GDM1 (cell line): ENCODE results near the gene FGD4.

Experiments
- DNase-seq: peaks from one replicate; lab custom pipeline; 2025; lab: John Stamatoyannopoulos, UW

FGD4 gene

DNA sequence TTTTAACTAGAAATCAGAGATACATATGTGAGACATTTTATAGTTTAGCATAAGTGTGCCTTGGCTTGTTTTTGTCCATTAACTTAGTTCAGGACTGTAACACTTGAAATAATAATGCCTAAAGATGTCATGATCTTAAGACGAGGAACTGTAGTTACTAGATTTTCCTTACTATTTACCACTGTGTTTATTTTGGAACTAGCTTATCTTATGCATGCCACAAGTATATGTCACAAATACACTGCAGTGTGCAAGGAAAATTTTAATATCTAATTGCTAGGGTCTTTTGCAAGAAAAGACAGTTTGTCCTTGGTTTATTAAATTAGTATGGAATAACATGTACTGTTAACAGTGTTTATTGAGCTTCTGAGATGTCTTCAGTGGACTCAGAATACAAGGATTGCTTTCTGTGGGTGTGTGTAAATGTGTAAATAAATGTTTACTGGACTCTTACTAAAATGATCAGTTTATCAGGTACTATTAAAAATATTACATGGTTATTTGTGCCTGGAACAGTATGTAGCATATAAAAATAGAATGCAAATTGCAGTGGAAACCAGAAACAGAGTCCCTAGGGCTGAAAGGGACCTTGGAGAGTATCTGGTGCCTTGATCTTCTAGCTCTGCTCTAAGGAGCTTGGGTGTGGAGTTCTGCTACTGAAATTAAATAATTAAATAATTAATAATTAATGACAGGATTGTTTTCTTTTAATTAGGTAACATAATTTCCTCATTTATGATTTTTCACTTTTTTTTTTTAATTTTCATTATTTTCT lies 58.1 kb downstream of the FGD4 start:
- no peak for DNase-seq

DNA sequence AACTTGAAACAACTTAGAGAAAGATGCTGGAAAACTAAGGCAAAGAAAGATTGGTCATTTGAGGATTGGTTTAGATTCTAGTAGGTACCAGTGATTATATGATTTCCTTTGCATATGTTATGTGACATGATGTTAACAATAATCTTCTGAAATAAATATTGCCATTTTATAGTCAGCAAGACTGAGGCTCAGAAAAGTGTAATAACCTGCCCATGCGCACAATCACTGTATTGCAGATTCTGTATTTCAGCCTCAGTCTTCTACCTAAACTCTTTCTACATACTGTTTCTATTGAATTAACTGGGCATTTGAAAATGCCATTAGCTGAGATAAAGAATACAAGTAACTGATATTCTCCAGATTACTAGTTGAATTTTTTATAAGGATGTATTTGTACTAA lies 61.3 kb downstream of the FGD4 start:
- DNase-seq: no peak

DNA sequence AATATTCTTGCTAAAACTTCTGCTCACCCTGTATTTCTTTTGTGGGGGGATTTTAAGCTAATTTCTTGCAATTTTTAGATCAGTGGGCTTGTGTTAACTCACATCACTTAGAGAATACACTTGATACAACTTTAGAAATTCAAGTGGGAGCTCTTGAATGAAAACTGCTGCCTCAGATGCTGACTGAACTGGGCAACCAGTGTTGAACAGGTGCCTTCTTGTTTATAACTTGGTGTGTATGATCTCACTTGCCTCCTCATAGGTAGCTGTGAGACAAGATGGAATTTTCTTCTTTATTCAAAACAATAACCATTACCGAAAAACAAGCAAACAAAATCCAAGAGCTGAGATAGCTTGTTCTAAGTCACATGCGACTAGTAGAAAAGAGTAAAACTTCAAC lies 63.5 kb downstream of the FGD4 start:
- DNase-seq: no peak

DNA sequence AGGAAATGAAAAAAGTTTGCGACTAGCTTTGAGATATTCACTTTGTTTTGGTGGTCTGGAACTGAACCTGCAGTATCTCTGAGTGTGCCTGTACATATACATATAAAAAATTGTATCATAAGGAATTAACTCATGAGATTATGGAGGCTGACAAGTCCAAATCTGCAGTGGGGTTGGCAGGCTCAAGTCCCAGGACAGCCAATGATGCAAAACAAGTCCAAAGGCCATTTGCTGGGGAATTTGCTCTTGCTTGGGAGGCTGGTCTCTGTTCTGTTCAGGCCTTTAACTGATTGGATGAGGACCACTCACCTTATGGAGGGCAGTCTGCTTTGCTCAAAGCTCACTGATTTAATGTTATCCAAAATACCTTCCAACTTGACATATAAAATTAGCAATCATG lies 66.8 kb downstream of the FGD4 start:
- no peak for DNase-seq

DNA sequence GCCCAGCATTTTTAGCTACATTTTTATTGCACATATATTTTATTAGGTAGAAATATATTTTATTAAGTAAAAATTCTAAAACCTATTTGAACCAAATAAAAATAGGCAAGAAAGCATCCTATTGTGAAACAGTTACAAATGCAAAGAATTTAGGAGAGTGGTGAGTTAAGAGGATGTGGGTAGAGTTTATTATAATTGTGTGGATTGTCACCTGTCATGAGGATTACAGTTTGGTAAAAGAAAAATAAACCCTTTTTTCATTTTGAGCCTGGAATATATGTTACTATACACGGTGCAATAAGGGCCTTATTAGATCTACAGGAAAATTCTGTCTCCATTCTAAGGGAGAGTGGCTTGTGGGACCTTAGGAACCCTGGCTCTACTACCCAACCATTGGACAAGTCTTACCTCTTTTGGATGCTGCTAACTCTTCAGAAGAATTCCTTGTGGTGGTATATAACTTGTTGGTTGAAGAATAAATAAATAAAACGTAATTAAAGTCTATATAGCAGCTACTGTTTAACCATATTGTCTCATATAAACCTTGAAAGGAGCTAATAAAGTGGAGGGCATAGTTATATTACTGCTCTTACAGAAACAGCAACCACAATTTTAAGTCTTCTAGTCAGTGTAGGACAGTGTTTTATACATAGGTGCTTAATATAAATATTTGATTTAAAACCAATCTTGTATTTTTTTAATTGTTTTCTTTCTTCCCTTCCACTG lies 67.8 kb downstream of the FGD4 start:
- DNase-seq: no peak

DNA sequence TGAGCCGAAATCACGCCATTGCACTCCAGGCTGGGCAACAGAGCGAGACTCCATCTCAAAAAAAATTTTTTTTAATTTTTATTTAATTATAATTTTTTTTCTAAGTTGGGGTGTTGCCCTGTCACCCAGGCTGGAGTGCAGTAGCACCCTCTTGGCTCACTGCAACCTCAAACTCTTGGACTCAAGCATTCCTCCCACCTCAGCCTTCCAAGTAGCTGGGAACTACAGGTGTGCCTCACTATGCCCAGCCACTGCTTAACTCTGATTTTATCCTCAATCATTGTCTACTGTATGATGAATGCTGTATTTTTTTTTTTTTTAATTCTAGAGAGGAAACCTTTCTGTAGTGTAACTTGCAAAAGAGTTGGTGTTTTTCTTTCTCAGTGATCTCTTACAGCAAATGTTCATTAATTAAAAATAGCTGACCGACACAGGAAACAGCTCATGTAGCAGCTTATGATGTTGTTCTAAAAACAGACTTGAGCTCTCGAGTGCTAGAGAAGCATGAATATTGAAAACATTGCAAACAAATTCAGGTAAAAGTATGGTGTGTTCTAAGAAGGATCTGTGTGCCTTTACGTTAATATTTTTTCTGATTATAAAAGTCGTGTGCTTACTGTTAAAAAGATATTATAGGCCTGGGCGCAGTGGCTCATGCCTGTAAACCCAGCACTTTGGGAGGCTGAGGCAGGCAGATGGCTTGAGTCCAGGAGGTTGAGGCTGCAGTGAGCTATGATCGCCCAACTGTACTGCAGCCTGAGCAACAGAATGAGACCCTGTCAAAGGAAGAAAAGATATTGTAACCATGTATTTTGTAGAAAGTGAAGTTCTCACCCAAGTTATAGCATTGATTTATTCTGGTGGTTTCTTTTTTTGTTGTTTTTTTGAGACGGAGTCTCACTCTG lies 68.9 kb downstream of the FGD4 start:
- DNase-seq: no peak

DNA sequence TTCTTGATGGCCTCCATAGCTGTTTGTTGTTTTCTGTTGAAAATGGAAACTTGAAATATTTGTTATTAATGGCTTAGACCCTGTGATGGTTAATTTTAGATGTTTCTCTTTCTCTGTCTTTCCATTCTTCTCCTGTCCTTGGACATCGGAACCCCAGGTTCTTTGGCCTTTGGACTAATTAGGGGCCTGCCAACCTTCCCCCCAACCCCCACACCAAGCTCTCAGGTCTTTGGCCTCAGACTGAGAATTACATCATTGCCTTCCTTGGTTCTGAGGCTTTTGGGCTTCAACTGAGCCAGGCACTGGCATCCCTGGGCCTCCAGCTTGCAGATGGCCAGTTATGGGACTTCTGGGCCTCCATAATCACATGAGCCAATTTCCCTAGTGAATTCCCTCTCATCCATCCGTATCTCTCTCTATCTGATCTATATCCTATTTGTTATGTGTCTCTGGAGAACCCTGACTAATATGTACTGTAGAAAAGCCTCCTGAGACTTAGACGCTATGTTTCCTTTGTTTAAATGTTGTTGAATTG lies 71.6 kb downstream of the FGD4 start:
- no peak for DNase-seq

DNA sequence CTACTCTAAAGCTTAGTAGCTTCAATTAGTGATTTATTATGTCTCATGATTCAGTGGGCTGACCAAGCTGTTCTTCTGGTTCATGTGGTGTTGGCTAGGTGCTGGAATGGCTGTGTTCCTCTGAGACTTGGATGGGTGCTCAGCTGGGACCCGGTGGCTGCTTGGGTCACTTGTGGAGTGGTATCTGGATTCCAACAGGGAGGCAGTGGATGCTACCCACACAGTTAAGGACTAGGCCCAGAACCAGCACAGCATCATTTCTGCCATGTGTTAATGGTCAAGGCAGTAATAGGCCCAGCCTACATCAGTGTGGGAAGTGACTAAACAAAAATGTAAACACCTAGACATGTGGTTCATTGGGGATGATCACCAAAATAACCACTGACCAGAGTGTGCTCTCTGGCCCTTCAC lies 72.2 kb downstream of the FGD4 start:
- DNase-seq: no peak

DNA sequence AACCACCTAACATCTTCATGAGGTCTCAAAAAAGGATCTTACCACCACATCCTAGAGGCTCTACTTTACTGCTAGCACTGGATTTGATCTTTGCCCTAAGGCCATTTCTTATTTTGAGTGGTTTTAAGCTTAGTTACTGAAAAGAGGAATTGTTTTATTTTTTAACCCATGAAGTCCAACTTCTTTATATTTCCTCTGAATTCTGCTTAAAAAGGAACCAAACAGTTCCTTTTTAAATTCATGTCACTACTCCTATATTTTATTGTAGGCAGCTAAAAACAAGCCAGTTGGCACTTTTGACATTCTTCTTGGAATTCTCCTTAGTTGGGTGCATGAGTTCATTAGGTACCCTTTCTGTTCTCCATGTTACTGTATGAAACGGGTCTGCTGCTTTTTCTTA lies 76.4 kb downstream of the FGD4 start:
- DNase-seq: no peak

DNA sequence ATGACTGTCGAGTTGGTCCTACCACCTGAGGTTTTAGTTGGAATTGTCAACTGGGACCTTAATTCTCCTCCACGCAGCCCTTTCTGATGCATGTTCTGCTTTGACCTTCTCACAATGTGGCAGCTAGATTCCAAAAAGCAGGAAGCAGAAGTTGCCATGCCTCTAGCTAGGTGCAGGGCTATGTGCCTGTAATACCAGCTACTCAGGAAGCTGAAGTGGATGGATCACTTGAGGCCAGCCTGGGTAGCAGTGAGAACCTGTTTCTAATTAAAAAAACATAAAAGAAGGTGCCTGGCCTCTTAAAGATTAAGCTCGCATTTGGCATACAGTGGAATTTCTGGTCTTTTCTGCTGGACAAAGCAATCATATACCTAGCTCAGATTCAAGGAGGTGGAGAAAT lies 77.1 kb downstream of the FGD4 start:
- peak; percentile 20 for DNase-seq

DNA sequence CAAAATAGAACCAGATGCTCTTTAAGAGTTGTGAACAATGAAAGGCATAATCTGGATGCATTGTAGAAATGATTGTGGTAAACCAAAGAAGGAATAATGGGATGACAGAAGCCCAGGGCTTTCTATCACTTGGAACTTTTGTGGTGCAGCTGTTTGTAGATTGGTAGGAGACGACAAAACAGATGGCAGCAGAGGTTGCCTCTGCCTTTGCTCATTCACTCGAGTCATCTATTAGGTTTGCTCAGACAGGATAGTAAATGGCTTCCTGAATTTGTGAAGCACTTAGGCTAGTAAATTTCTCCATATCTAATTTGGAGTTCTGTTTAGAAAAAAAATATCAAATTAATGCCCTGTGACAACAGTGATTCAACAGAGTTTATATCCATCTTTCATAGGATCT lies 78.4 kb downstream of the FGD4 start:
- DNase-seq: no peak

DNA sequence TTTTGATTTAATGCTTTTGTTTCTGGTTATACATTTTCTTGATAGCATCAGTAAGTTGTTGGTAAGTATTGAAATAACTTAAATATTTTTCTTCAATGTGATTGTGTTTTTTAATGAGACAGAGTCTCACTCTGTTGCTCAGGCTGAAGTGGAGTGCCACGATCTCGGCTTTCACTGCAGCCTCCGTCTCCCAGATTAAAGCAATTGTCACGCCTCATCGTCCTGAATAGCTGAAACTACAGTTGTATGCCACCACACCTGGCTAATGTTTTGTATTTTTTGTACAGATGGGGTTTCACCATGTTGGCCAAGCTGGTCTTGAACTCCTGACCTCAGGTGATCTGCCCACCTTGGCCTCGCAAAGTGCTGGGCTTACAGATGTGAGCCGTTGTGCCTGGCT lies 78.8 kb downstream of the FGD4 start:
- no peak for DNase-seq

DNA sequence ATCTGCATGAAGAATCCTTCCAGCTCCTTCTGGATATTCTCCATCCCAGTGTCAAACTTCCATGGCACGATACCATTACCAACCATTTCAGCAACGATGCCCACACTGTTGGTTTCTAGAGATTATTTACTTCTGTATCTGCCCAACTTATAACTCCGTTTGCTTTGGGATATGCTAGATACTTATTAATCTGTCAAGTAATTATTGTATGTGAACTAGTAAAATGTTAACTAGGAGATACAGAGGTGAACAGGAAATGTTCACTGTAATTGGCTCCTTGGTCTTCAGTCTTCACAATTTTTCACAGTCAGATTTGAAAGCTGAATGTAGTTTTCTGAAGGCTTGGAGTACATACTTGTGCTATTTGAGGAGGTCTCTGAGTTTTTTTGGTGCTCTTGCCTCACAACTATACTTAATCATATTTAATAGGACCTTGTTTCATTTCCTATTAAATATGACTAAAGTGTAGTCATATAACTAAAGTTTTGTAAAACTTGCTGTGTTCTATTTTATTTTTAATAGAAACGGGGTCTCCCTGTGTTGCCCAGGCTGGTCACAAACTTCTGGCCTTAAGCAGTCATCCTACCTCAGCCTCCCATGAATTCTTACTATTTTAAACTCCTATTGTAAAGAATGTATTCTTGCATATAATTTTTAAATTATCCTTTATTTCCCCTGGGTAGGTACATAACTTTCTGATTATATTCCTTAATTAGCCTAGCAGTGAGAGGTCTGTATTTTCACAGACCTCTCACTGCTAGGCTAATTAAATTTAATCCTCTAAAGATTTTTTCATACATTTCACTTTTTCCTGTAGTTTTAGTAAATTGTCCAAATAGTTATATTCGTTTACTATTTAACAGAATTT lies 79.7 kb downstream of the FGD4 start:
- no peak for DNase-seq

DNA sequence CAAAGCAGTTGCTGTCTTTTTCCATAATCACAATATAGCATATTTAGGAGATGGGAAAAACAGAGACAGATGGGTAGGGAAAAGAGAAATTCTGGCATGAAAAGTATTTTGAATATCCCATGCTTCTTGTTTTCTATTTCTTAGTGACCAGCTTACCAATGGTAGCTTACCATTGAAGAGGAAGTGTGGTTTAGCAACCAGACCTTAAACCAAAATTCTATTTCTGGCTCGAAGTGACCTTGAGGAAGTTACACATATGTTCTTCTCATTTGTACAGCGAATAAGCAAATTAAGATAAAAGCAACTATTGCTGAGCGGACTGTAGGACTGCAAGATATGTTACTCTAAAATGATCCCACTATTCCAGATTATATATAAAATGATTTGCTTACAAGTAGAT lies 82.9 kb downstream of the FGD4 start:
- no peak for DNase-seq

DNA sequence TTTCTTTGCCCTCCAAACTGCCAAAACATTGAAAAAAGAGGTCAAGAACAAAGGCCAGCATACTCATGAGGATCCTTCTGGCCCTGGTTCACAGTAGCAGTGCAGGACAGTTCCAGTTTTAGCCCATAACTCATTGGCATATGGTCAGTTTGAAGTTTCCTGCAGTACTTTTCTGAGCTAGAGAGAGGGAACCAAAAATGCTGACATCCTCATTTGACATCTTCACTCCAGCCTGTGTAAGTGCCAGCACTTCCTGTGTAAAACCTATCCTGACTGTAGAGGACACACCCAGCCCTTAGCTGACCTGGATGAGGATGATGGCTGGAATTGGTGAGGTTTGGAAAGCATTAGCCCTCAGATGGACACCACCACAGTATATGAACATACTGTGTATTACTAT lies 84.1 kb downstream of the FGD4 start:
- DNase-seq: peak; percentile 14

DNA sequence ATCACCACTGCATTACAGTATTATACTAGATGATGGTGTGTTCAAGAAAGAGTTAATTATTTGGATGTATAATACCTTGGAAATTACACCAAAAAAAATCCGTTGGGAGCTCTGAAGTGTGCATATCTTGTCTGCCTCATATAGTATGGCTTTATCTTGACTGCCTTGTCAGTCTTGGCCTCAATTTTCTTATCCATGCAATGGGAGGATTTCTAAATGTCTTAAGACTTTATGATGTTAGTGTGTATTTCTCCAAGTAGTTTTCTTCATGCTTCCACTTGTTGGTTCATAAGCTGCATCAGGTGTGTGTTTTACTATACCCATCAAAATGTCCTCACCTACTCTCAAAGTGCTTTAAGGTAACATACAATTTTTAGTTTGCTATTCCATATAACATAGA lies 84.6 kb downstream of the FGD4 start:
- DNase-seq: no peak

DNA sequence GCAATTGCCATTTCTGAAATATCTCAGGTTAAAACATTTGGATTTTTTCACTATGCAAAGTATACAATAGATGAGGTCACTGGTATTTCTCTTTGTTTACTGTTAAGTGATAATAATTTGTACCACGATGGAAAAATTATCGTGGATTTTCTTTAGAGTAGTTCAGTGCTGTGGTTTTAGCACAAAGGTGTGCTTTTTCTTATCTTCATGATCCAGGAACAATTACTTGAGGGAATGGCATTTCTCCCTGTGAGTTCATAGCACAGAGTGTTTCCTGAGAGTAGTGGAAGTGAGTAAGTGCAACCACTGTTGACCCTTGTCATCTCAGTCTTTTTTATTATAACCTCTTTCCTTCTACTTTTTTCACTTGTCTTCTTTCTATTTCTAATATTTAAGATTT lies 86.8 kb downstream of the FGD4 start:
- DNase-seq: no peak

DNA sequence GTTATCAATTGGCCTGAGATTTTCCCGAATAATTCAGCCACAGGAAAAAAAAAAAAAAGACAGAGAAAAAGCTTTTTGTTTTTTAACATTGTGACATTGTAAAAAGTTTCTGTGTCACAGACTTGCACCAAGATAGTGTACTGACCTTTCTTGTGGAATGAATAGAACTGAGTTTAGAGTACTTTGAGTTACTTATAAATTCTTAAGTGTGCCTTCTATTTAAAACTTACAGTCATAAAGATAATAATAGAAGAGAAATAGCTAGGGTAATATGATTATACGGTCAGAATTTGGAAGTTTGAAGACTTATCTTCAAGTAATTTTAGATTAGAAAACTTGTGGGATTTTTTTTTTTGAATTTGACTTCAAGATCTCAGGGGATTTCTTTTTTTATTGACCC lies 88.8 kb downstream of the FGD4 start:
- DNase-seq: no peak

DNA sequence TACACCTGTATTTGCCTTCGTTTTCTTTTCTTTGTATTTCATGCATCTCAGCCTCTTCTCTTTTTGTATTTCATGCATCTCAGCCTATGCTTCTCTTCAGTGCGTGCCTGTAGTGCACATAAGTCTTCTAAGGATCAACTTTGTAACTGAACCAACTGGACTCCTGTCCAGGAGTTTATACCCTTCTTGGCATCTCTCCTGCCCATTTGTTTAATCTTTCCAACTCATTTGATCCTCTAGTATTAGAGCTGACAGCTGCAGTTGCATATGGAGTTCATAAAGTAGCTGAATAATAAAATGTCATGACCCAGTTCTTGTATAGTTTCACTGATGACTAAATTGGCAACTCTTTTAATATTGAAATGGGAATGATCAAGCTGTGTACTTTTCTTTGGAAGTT lies 89.7 kb downstream of the FGD4 start:
- no peak for DNase-seq

DNA sequence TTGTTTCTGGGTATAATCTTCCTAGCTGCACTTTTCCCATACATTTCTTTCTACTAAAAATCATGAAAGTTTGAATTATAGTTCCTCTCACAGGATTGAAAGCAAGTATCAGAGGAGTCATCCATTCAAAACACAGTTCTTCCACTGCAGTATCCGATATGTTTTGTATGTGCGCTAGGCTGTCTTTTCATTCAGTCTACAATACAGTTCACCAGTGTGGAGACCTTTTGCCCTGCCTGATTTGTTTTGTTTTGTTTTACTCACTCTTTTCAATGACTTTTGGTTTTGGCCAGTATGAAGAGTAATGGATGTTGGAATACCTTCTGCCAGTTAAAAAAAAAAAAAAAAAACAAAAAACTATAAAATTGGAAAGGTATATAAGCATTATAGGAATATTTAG lies 91.4 kb downstream of the FGD4 start:
- no peak for DNase-seq

DNA sequence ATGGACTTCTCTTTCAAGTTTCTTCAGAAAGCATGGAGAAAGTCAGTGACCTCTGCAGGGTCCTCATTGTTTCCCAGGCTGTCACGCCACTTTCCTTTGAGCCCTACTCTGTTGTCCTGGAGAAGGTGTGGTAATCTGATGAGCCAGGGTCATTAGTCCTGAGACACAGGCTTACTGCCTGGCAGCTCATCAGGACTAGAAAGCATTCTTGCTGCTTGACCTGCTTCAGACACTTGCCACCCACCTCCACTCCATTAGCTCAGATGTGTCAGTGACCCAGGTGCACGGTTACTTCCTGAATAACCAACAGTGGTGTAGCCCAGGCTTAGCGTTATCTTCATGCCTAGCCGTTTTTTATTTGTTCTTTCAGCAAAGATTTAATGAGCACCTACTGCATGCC lies 93.9 kb downstream of the FGD4 start:
- no peak for DNase-seq

DNA sequence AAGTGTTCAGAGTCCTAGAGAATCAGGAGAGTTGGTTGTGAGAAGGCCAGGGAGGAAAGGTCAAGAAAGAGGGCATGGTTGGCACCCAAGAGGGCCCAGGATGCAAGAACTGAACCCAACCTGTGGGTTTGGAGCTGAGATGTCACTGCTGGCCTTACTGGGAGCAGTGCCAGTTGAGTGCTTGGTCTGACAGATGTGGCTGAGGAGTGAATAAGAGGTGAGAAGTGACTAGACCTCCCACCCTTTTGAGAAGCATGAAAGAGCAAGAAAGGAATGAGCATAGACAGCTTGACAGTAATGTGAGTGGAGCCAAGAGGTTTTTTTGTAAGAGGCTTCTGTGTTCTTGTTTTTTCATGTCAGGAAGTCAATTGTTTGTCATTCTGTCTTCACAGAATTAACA lies 95.3 kb downstream of the FGD4 start:
- DNase-seq: no peak
